HG02870 (cell line): ENCODE data around the gene MFGE8.
"Not testable (repeated sequence)": the region's sequence is repeated elsewhere in the genome, so short reads cannot be mapped to it uniquely, and the experiment has no call there.

Source experiments
- ATAC-seq: cut with Tn5 transposase; IDR thresholded peaks from one replicate; pipeline ENCODE4 v1.9.1; 2021; ENCODE audit warnings: mild to moderate bottlenecking, moderate library complexity; ENCODE audit not compliant: unreplicated experiment

Gene MFGE8

GRCh38 chr15:88913017-88913849 is at the start of gene MFGE8:
TSS of gene MFGE8 (minus strand) at chr15:88913379. CDS start at chr15:88913319, 60 bp downstream.
- ATAC-seq = peak; percentile 72

- no peak for ATAC-seq
These were observed 46.3 kb upstream of the MFGE8 start for GRCh38 chr15:88959445-88959844.

- no peak for ATAC-seq
These were observed 43.7 kb upstream of the MFGE8 start for GRCh38 chr15:88956906-88957305.

GRCh38 chr15:88956263-88956662 is 43.1 kb upstream of the MFGE8 start:
- no peak for ATAC-seq

- ATAC-seq = no peak
These were observed 41.5 kb upstream of the MFGE8 start for GRCh38 chr15:88954431-88955277.

- ATAC-seq = no peak
These were observed 37.5 kb upstream of the MFGE8 start for GRCh38 chr15:88950600-88951160.

GRCh38 chr15:88949734-88950400 is 36.7 kb upstream of the MFGE8 start:
- peak; percentile 57 for ATAC-seq

- no peak for ATAC-seq
These were observed 27.0 kb upstream of the MFGE8 start for GRCh38 chr15:88940110-88940675.

GRCh38 chr15:88939486-88939806 is 26.3 kb upstream of the MFGE8 start:
- no peak for ATAC-seq

GRCh38 chr15:88938802-88939485 is 25.8 kb upstream of the MFGE8 start:
- no peak for ATAC-seq

GRCh38 chr15:88934449-88934848 is 21.3 kb upstream of the MFGE8 start:
- not testable (repeated sequence) for ATAC-seq

- no peak for ATAC-seq
These were observed 19.7 kb upstream of the MFGE8 start for GRCh38 chr15:88932875-88933330.

GRCh38 chr15:88932271-88932874 is 19.2 kb upstream of the MFGE8 start:
- ATAC-seq = no peak

GRCh38 chr15:88930579-88930978 is 17.4 kb upstream of the MFGE8 start:
- ATAC-seq = no peak

- ATAC-seq = not testable (repeated sequence)
These were observed 16.3 kb upstream of the MFGE8 start for GRCh38 chr15:88929358-88930098.

- ATAC-seq = not testable (repeated sequence)
These were observed 15.0 kb upstream of the MFGE8 start for GRCh38 chr15:88928192-88928591.

- ATAC-seq = not testable (repeated sequence)
These were observed 12.5 kb upstream of the MFGE8 start for GRCh38 chr15:88925648-88926047.

- peak; percentile 89 for ATAC-seq
These were observed 7.8 kb upstream of the MFGE8 start for GRCh38 chr15:88920892-88921435.
